GM10248 (cell line): ENCODE results near the gene C5orf15.
A peak's percentile ranks its signal among the peaks of the same experiment; 100 is the strongest.
"Not testable (repeated sequence)": the region's sequence is repeated elsewhere in the genome, so short reads cannot be mapped to it uniquely, and the experiment has no call there.

Experiments
- CTCF ChIA-PET: fragments of 300-600 bp; sonication (Branson Sonifier 250); formaldehyde crosslinking; extraction: SDS; loops from one replicate; lab custom pipeline; 2021; ENCODE audit warnings: antibody characterized with exemption; lab: Yijun Ruan, JAX
- POLR2A ChIA-PET: fragments of 350-650 bp; sonication (Branson Sonifier 250); formaldehyde crosslinking; extraction: SDS; loops from one replicate; lab custom pipeline; 2020; ENCODE audit warnings: antibody characterized with exemption; lab: Yijun Ruan, JAX
- DNase-seq: peaks from one replicate; pipeline ENCODE4 v3.0.0; 2012; ENCODE audit errors: extremely low spot score
- TF ChIP-seq, protein P1 (sequence below): IDR thresholded peaks from 2 replicates; pipeline ENCODE4 v1.5.1; 2012; ENCODE audit warnings: mild to moderate bottlenecking, low read depth; ENCODE audit errors: extremely low read depth, missing control alignments, control extremely low read depth

Gene C5orf15

DNA sequence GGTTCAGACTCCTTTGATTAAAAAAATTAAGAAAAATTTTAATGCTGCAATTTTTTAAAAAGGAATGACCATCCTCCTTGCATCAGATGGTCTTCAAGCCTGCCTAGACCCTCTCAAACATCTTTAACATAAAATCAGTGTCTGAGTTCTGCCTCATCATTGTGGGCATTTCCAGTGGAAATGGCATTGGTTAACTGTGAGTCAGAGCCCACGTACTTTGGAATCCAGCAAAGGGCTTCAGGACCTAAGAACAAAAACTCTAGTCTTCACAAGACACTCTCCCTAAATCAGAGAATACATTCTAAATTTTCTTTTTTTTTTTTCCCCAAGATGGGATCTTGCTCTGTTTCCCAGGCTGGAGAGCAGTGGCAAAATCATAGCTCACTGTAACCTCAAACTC, 9.4 kb upstream of the C5orf15 start:
- TF ChIP-seq, protein P1, sequence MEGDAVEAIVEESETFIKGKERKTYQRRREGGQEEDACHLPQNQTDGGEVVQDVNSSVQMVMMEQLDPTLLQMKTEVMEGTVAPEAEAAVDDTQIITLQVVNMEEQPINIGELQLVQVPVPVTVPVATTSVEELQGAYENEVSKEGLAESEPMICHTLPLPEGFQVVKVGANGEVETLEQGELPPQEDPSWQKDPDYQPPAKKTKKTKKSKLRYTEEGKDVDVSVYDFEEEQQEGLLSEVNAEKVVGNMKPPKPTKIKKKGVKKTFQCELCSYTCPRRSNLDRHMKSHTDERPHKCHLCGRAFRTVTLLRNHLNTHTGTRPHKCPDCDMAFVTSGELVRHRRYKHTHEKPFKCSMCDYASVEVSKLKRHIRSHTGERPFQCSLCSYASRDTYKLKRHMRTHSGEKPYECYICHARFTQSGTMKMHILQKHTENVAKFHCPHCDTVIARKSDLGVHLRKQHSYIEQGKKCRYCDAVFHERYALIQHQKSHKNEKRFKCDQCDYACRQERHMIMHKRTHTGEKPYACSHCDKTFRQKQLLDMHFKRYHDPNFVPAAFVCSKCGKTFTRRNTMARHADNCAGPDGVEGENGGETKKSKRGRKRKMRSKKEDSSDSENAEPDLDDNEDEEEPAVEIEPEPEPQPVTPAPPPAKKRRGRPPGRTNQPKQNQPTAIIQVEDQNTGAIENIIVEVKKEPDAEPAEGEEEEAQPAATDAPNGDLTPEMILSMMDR, result no peak
- DNase-seq, result no peak
- CTCF ChIA-PET, result interaction anchor here (0.8 to 4.1 kb wide), 12 partner anchors 8 to 223 kb away, joined by 3 to 36 read pairs (median 6); partner anchors contain the start of gene C5orf15
- POLR2A ChIA-PET, result interaction anchor here (0.8 kb wide), 1 partner anchor 23 kb away, joined by 3 read pairs; no protein-coding TSS in a partner anchor

DNA sequence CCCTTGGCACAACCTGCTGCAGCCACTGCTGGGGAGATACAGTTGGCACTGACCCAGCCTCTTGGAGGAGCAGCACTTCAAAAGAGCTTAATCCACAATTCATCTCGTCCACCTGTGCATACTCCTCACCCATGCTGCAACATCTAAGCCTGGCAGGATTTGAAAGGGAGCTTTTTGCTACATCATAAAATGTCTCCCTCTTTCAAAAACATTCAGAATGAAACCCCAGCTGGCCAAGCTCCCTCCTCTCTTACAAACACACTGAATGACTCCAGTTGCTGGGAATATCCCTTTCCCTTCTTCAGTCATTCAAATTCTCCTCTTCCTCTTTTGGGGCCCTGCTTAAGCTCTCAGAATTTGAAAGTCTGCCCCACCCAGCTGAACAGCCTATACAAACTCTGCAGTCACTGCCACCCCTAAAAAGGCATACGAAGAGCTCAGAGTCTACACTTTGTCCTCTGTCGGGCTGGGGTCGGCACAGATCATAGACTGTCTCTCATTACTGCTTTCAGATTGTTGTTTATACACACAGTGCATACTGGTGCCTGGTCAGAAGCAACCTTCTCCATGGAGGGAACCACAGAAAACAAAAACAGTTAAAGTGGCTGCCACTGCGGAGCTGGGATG, 8.8 kb upstream of the C5orf15 start:
- CTCF ChIA-PET, result interaction anchor here (0.8 to 4.0 kb wide), 11 partner anchors 7 to 222 kb away, joined by 3 to 32 read pairs (median 5); partner anchors contain the start of gene C5orf15
- peak; percentile 34 for DNase-seq
- POLR2A ChIA-PET, result interaction anchor here (0.8 kb wide), 1 partner anchor 23 kb away, joined by 3 read pairs; no protein-coding TSS in a partner anchor
- TF ChIP-seq, protein P1, result no peak

DNA sequence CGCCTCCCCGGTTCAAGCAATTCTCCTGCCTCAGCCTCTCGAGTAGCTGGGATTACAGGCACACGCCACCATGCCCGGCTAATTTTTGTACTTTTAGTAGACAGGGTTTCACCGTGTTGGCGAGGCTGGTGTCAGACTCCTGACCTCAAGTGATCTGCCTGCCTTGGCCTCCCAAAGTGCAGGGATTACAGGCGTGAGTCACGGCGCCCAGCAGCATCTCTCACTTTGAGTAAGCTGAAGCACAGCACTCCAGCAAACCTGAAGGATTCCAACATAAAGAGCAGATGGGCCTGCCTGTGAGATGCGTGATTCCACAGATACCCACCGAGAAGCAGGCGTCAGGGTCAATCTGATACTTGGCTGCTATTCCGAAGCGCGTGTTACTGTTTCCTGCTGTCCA, 7.1 kb upstream of the C5orf15 start:
- CTCF ChIA-PET, result interaction anchor here (1.1 to 1.5 kb wide), 3 partner anchors 30 to 125 kb away, joined by 3 read pairs; no protein-coding TSS in a partner anchor
- DNase-seq, POLR2A ChIA-PET: not testable (repeated sequence)

DNA sequence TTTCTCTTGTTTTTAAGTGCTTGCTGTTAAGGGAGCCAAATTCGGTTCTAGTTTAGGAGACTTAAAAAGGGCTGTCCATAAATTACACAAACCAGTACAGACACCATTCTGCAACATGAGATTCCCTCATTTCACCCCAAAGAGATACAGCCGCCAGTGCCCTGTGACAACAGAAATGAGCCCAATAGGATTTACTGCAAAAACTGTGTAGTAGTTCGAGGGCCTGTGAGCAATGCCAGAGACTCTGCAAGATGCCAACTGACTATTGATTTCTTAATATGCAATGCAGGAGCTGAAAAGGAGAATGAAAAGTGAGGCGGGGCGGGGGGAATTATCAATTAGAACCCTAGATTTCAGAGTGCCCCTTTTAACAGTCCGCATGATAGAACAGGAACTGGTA, 5.7 kb upstream of the C5orf15 start:
- ChIA-PET POLR2A (no interaction called here), CTCF (interaction anchor here (1.0 kb wide), 1 partner anchor 10 kb away, joined by 3 read pairs; no protein-coding TSS in a partner anchor)
- TF ChIP-seq, protein P1, result no peak
- no peak for DNase-seq

DNA sequence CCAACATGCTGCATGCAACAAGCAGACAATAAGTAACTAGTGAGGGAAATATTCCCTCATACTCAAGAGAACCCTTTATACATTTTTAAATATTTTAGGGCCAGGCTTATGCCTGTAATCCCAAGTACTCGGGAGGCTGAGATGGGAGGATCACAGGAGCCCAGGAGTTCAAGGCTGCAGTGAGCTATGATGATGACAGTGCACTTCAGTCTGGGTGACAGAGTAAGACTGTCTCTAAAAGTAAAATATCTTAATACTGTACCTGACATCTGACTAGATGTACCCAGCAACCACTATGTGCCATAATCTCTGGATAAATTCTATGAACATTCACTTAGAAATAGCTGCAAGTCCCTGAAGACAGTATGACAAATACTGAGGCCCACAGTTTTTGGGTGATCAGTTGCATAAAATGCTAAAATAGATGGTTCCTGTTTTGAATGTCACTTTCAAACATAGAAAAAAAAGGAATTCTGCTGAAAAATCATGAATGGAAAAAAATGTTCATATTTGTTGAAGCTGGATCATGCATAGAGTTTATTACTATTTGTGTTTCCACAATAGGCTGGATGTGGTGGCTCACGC, 2.0 kb upstream of the C5orf15 start:
- ChIA-PET POLR2A (interaction anchor here (0.6 kb wide), 1 partner anchor 12 kb away, joined by 3 read pairs; no protein-coding TSS in a partner anchor), CTCF (interaction anchor here (1.1 to 3.1 kb wide), 5 partner anchors 9 to 69 kb away, joined by 4 to 32 read pairs (median 5); no protein-coding TSS in a partner anchor)
- no peak for DNase-seq
- TF ChIP-seq, protein P1, result no peak

DNA sequence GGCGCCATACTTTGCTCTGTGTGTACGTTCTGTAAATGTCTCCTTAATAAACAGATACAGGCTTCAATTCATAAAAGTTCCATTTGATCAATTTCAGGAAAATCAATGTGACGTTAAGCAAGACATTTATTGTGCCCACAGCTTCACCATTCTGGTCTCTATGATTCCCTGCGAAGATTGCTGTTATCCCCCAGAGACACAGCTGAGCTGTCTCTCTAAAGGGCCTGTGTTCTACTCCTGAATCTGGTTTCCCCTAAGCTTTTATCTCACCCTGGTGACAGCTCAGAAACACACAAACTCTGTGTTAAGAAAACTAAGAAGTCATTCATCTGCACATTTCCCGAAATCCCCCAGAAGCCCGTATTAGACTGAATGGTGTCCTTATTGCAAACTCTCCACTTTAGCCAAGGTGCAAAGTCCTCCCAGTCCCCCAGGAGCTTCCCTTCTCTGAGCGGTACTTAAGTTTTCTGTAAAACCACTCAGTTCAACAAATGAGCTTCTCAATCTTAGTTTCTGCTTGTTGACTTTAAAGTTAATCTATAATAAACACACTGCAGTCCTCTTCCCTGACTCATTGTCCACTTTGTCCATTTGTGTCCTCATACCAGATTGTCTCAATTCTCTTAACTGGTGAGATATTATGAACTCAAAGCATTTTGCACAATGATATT, 1.4 kb upstream of the C5orf15 start:
- peak; percentile 34 for DNase-seq
- ChIA-PET POLR2A (interaction anchor here (0.6 kb wide), 2 partner anchors 12 to 1010 kb away, joined by 3 read pairs; no protein-coding TSS in a partner anchor), CTCF (interaction anchor here (0.6 to 3.1 kb wide), 7 partner anchors 9 to 70 kb away, joined by 3 to 32 read pairs (median 5); no protein-coding TSS in a partner anchor)
- TF ChIP-seq, protein P1, result no peak
